HG03159 (cell line): Measurements from ENCODE around the gene GHRH.

Experiments used
- ATAC-seq: cut with Tn5 transposase; IDR thresholded peaks from one replicate; pipeline ENCODE4 v1.9.1; 2021; ENCODE audit warnings: mild to moderate bottlenecking, moderate library complexity; ENCODE audit not compliant: unreplicated experiment

GHRH gene

DNA sequence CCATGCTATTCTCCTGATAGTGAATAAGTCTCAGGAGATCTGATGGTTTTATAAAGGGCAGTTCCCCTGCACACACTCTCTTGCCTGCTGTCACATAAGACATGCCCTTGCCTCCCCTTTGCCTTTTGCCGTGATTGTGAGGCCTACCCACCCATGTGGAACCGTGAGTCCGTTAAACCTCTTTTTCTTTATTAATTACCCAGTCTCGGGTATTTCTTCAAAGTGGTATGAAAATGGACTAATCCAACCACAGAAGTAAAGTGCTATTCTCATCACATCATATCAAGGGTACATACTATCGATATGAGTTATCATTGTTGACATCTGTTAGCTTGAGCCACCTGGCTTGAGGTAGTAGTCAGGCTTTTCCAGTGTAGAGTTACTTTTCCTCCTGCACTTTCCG lies 30.1 kb upstream of the GHRH start:
- no peak for ATAC-seq

DNA sequence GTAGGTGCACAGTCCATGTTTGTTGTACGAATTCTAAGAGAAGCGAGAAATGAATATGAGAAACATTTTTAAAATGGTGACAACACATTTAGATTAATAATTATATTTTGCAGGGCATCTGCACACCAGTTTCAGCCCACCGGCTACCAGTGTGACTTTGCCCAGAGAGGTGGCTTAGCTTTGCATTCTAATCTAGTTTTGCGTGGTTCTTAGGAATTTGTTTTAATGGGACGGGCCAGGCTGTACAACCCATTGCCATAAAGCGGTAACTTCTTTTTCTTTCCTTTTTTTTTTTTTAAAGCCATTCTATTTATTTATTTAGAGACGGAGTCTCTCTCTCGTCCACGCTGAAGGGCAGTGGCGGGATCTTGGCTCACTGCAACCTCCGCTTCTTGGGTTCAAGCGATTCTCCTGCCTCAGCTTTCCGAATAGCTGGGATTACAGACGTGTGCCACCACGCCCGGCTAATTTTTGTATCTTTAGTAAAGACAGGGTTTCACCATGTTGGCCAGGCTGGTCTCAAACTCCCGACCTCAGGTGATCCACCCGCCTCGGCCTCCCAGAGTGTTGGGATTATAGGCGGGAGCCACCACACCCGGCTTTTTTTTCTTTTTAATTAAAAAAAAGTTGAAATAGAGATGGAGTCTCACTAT lies 28.7 kb upstream of the GHRH start:
- no peak for ATAC-seq

DNA sequence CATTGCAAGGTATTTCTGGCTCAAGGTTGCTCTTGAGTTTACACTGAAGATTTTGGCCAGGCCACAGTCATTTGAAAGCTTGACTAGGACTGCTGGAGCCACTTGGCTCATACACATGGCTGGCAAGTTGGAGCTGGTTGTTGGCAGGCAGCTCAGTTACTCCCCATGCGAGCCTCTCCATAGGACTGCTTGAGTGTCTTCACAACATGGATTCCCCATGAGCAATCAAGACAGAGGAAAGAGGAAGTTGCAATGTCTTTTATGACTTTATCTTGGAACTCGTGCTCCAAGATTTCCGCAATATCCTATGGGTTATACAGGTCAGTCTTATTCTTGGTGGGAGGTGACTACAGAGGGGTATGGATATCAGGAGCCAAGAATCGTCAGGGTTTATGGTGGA lies 26.5 kb upstream of the GHRH start:
- no peak for ATAC-seq

DNA sequence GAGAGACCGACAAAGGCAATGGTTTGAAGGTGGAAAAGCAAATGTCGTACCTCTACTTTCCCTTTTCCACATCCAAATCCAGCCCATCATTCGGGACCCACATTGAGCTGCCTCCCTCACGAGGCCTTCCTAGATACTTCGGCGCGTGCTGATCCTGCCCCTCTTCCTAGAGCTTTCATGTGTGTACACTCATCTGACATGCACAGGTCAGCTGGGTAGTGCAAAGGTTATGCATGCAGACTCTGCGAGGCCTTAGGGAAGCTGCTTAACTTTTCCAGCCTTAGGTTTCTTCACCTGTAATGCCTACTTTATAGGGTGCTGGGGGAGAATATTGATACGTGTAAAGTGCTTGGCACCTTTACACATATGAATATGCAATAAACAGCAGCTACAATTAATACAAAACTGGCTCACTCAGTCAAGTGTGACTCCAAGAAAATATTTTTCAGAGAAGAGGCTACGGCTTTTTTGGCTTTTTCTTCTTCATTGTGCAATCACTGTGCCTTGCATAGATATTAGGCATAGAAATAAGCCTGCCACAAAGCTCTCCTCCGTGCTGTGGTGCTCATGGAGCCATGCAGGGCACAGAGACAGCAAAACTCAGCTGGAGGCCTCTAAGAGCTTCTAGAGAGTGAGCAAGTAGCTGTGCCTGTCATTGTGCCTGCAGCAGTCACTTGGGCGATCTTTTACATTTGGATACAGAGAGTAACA lies 24.2 kb upstream of the GHRH start:
- no peak for ATAC-seq

DNA sequence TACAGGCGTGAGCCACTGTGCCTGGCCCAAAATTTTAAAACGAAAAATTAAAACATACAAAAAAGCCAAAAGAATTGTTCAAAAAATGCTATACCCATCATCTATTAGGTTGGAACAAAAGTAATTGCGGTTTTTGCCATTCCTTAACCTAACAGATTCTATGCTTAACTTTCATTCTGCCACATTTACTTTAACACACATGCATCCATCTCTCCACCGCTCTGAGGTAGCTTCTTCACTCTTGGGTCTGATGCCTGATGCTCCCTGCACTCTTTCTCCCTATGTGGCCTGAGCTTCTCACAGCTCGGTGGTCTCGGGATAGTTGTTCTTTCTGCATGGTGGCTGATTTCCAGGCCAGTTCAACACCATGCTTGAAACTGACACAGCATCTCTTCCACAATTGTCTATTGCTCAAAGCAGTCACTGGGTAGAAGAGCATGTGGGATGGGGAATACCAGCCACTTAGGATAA lies 23.1 kb upstream of the GHRH start:
- ATAC-seq = no peak

DNA sequence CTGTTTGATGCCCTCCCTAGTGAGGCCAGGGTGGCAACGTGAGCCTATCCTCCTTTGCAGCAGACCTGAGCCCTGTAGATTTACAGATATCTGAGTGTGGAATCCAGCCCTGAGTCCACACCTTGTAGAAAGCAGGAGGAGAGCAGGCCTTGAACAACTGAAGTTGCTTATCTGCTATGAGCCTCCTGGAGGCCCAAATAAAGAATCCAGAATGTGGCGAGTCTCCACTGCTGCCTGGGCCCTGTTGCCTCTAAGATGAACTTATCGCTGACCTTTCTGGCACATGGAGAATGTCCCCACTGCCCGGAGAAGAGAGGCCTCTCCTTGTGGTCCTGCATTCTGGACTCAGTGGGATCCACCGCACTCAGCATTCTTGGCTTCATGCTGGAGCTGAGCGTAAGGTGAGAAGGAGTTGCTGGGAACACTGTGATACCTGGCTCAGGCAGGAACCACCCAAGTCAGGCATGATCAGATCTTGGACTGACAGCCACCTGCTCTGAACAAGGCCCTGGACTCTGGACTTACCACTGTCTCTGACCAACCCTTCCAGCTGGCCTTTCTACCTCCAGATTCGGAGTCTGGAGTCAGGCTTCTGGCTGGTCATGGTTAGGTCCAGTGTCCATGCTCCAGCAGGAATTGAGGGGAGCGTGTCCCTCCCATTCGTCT lies 22.0 kb upstream of the GHRH start:
- ATAC-seq = no peak

DNA sequence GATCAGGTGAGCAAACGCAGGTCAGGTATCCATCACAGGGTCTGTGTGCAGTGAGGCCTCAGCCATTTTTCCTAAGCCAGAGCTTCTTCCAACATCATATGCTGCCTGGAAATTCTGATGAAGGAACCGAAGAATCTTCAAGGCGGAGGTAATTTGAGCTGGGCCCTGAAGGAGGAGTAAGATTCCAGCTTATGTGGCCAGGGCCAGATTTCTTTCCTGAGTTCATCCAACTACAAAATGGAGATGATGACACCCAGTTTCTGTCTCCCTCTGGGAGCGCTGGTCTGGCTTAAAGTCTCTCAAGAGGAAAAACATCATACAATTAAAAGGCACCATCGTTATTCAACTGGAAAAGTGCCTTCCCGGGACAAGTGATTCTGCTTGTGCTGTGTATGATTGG lies 20.9 kb upstream of the GHRH start:
- no peak for ATAC-seq

DNA sequence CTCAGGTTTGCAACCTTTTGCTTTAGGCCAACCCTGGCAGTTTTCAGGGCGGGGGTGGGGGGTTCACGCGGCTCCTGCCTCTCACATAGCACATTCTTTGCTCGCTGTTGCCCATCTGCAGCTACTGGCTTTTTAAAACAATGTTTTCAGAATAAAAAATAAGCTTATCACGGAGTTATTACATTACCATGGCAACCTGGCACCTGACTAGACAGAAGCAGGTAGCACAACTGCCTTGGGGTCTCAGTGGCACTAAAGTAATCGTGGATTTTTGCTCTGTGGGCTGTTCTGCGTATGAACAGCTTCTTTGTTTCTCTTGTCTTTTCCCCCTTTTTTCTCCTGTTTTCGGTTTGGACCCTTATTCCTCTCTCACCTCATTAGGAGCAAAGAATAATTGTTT lies 18.8 kb upstream of the GHRH start:
- ATAC-seq = no peak

DNA sequence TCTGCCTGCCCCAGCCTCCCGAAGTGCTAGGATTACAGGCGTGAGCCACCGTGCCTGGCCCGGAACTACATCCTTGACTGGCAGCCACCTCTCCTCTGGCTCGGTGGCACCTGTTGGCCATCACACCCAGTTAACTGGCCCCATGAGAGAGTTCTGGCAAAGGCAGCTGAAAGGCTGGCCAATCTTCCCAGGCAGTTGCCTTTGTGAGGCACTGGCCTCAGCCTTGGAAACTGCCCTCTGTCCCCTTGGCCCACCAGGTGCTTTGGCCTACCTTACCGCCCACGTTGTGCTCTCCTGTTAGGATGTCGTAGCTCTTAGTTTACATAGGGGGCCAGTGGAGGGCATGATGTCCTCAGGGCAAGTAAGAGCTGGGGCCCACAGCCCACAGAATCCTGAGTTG lies 18.2 kb upstream of the GHRH start:
- ATAC-seq = no peak

DNA sequence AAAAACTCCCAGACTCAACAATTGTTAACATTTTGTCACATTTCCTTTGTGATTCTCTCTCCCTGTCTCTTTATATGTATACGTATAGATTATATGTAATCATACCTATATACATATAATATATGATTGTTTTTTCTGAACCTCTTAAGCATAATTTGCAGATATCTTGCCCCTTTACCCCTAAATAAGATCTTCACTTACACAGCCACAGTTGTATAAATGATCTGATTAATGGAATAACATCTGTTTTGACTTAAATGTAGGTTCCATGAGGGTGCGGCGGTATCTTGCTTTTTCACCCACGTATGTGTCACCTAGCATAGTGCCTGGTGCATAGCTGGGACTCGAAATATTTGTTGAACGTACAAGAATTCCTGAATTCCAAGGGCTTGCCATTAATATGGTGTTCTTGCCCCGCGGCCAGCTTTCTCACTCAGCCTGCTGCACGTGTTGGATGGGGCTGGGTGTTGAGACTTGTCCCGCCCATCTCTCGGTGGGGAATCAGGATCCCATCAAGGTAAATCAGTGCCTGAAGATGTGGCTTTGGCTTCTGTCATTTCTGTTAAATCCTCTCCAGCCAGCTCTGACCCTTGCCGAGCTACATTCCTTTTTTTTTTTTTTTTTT lies 17.5 kb upstream of the GHRH start:
- no peak for ATAC-seq

DNA sequence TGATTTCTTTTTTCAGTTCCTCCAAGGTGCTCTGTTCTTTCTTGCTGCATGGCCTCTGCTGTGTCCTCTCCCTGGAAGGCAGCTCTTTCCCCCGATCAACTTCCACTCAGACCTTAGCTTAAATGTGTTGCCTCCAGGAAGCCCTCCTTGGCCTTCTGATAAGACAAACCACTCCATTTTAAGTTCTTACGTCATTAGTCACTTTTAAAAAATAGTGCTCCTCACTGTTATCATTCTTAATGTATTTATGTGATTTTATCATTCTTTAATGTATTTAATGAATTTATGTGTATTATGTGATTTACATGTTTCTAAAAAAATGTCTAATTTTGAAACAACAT lies 15.6 kb upstream of the GHRH start:
- ATAC-seq = no peak

DNA sequence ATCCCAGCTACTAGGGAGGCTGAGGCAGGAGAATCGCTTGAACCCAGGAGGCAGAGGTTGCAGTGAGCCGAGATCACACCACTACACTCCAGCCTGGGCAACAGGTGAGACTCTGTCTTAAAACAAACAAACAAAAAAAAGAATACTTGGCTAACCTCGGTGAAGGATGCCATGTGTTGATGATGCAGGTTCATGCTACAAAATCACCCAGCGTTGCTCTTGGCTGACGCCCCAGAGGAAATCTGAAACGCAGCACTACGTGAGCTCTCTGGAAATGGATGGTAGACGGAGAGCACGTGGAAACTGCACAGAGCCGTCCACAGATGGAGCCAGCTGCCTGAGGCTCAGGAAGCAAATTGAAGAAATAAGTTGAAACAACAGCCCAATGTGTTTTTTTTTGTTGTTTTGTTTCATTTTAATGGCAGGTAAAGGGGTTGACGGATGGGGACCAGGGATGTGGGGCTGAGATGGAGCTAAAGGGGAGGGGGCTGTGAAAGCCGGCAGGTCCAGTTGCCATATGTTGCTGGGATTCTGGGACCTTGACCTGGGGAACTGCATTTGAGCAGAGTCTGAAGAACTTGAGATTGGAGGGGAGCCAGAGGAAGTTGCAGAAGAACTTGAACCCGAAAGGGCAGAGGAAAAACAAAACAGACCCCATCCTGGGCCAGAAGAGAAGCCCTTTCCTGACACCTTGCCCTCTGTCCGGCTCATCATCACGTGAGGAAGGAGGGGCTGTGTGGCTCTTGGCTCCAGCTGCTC lies 15.1 kb upstream of the GHRH start:
- no peak for ATAC-seq

DNA sequence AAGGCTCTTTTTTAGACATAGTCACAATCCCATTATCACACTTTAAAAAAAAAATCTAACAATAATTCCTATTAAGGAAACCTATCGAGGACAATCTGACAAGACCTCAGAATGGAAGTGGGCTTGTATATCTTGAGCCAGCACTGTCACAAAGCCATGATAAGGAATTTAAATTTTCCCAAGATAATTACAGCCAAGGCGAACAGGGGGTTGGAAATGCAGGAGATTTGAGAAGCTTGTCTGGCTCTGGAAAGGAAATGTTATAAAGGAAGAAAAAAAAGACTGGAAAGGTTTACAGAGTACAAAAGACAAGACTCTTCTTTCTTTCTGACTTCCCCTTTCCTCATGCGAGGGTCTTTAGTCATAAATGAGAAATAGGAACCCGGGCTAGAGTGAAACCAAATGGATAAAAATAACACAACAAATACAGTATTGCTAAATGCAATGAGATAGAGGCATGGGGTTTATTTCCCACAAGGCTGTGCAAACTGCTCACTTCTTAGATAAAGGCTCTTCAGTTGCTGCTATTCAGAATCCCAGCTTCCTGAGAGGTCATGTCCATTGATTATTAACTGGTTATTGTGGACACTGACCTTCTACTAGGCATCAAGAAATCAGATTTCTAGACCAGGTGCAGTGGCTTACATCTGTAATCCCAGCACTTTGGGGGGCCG lies 13.4 kb upstream of the GHRH start:
- ATAC-seq = no peak

DNA sequence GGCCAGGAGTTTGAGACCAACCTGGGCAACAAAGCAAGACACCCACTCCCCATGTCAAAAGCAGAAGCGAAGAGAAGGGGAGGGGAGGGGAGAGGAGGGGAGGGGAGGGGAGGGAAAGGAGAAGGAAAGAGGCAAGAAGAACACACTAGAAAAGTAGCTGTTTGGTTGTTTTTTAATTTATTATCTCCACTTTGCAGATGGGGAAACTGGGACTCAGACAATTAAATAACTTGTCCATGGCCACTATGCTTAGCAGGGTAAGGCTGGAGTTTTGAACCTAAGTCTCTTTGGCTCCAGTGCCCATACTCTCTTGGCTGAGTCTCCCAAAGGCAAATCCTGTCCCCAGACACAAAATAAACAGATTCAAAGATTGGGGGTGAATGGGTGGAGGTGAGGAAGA lies 12.4 kb upstream of the GHRH start:
- ATAC-seq = no peak

DNA sequence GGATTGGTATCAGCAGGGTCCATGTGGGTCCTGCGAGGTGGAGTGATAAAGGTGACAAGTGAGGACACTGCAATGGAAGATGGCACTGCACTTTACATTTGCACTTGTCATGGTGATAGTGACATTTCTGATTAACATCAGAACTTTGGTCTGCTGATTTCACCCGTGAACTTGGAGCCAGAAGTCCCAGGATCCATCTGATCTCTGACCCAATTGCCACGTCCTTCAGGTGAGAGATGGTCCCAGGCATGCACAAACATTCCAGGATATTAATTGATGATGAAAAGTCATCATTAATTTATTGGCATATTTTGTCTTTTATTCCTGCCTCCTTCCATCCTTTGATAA lies 9.8 kb upstream of the GHRH start:
- no peak for ATAC-seq

DNA sequence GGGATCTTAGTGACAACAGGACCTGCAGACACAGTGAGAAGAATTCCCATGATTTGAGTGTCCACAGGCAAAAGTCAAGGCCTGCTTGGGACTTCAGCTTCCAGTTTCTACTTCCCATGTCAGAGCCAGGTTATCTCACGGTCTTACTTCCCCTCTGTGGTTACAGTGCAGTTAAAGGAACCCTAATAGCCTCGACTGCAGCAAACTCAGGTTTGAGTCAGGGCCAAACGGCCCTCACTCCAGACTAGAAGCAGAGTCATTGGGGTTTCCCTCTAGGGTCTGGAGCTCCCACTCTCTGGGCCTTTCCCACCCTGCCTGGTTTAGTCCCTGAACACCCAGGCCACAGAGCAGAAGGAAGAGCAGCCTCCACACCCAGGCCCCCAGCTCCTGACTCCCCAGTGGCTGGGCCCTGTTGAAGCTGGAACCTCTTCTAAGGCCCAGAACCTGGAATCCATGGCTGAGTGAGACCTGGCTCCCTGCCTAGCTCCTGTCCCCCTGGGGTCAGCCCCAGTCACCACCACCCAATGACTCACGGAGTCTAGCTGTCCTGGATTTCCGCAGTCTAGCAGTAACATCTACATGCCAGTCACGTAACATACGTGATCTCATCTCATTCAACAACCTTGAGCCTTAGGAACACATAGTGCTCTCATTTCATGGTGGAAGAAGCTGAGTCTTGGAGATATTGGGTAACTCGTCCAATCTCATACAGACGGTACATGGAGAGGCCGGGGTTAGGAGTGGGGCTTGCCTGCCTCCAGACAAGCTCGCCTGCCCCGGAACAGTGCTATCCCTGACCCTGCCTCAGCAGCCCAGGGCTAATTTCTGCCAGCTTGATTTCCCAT lies 9.2 kb upstream of the GHRH start:
- ATAC-seq = no peak

DNA sequence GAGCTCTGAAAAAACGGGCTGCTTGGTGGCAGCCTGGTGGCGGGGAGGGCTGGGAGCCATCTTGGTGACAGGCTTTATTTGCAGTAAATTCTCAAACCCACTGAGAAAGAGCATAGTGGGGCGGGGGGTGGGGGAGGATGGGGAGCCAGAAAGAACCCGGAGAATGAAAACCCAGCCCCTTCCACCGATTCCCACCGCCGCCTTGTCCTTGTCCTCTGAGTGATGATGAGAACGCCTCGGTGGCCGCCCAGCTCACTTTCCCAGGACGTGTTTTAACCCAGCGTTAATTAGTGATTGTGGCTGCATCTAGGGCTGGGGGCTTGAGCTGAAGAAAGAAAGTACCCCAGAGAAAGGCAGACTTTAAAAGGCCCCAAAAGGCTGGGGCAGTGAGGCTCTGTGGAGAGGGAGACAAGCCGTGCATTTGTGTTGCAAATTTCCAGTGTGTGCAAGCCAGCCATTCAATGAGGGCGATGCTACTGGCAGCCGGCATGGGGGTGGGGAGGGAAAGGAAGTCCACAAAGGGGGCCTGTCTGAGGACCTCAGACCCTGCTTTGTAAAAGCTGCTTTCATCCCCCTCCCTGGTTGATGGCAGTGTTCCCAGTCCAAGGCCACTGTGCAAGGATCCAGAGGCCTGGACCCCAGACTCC lies 6.2 kb upstream of the GHRH start:
- no peak for ATAC-seq

DNA sequence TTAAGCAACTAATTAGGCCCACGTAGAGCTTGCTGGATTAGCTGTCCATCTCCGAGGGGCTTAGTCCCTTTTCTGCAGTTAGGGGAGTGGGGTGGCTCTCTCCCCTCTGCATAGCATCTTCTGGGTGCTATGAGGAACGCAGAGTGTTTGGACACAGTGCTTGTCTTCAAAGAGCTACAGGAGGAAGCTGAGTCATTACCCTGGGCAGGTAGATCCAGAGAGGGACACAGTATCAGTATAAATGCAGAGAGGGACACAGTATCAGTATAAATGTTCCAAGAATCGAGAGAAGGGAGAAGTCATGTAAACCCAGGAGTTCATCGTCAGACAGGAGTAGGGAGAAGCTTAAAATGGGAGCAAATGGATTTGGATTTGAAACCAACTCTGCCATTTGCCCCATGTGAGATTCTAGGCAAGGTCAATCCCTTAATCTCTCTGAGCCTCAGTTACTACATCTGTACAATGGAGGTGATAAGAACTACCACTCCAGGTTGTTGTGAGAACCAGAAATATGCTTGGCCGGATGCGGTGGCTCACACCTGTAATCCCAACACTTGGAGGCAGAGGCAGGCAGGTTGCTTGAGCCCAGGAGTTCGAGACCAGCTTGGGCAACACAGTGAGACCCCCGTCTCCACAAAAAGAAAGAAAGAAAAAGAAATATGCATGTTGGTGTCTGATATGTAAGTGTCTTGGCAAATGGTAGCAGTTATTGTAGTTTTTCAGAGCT lies 5.5 kb upstream of the GHRH start:
- ATAC-seq = no peak

DNA sequence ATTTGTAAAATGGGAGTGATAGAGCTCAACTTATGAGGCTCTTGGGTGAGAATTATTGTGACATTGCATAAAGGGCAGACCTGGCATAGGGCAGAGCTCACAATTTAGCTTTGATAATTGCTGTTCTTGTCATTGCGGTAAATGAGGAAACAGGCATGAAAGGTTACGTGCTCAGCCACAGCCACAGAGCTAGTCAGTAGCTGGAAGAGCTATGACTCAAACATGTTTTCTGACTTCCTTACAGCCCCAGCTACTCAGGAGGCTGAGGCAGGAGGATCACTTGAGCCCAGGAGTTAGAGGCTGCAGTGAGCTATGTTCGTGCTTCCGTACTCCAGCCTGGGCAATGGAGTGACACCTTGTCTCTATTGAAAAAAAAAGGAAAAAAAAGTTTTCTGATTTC lies 3.5 kb upstream of the GHRH start:
- ATAC-seq = no peak
